ENCODE results near the gene SLC39A1. TPM values are rescaled to one million over a fixed set of nuclear protein-coding genes. Genes with fewer than 3 reads are reported as not detected.
"Not testable (repeated sequence)": the region's sequence is repeated elsewhere in the genome, so short reads cannot be mapped to it uniquely, and the experiment has no call there.

Gene SLC39A1
- total and polyA plus RNA-seq, 2 of the 4 experiments (the other 2 are of a cell fraction): 89.1 to 97.7 TPM

- TF ChIP-seq FOS (IDR thresholded peaks at IDR 0.05; ENCODE audit: low read depth, low read length): no peak
- no peak for TF ChIP-seq MXI1 (IDR thresholded peaks at IDR 0.05; ENCODE audit: borderline replicate concordance, low read depth, low read length)
Observed at GRCh38 chr1:153984123-153984894, 21.0 kb upstream of the SLC39A1 start (continued).

- H3K14ac ChIP-seq (replicated peaks; ENCODE audit: low read depth, low read length); H2BK15ac ChIP-seq (ENCODE audit: low read depth, low read length); H3K27me3 ChIP-seq (ENCODE audit: control insufficient read depth, insufficient read depth, low read length); H3K4me1 ChIP-seq (ENCODE audit: control insufficient read depth, insufficient read depth, low read length); H3K4me3 ChIP-seq (ENCODE audit: insufficient read depth, low read depth, low read length); H2BK120ac ChIP-seq (ENCODE audit: low read depth, low read length); H3K9me3 ChIP-seq (ENCODE audit: control insufficient read depth, insufficient read depth, low read length); H4K20me1 ChIP-seq (ENCODE audit: insufficient read depth, low read length); DNase-seq; H4K5ac ChIP-seq (ENCODE audit: low read depth, low read length); dilution Hi-C loops (cut with HindIII; ENCODE audit: low sequenced_read_pairs, unreplicated experiment); H2BK20ac ChIP-seq (ENCODE audit: low read depth, low read length); H3K4ac ChIP-seq (ENCODE audit: low read depth, low read length); H3K23ac ChIP-seq (ENCODE audit: low read depth, low read length); H2AK9ac ChIP-seq (replicated peaks; ENCODE audit: low read depth, low read length, poor library complexity); H2BK5ac ChIP-seq (ENCODE audit: low read depth, low read length, poor library complexity, severe bottlenecking); H3K9ac ChIP-seq (ENCODE audit: low read depth, low read length); POLR2A ChIA-PET (ENCODE audit: unreplicated experiment); in situ Hi-C loops (cut with MboI; ENCODE audit: low sequenced_read_pairs); H3K56ac ChIP-seq (ENCODE audit: extremely low read depth, insufficient read depth, low read length); H4K8ac ChIP-seq (ENCODE audit: low read depth in 2 of 2, low read length in 2 of 2); H4K91ac ChIP-seq (ENCODE audit: insufficient read depth, low read depth, low read length); ATAC-seq (ENCODE audit: low read depth); H3K27ac ChIP-seq (ENCODE audit: insufficient read depth, low read length); H2AFZ ChIP-seq (replicated peaks; ENCODE audit: low read length, poor library complexity); CTCF ChIA-PET; H2AK5ac ChIP-seq (ENCODE audit: low read depth, low read length); H3K4me2 ChIP-seq (ENCODE audit: low read depth, low read length); H3K18ac ChIP-seq (ENCODE audit: low read depth, low read length): not testable (repeated sequence)
- peaks cover 28 to 57% of the 10 kb centered on the region in 2 experiments for H3K79me1 ChIP-seq (ENCODE audit: low read depth in 1 of 2, low read length in 2 of 2)
- H3K36me3 ChIP-seq (ENCODE audit: control insufficient read depth, insufficient read depth, low read length): peaks cover 21% of the 10 kb centered on the region
- TSS peak; percentile 91 for BruUV-seq (replicated peaks)
- peaks cover 14% of the 10 kb centered on the region for H3K9me1 ChIP-seq (ENCODE audit: insufficient read depth, low read length)
- WGBS, 2 experiments (ENCODE audit: extremely low coverage in 2 of 2, insufficient read length in 1 of 2): no CpG with 5 or more reads among the region's 2 CpGs
- intact Hi-C loops (cut with micrococcal nuclease): loop anchor here (10.0 kb wide), 1 partner anchor 477 kb away; no protein-coding TSS in a partner anchor
Observed at GRCh38 chr1:153981735-153982134, 18.4 kb upstream of the SLC39A1 start.

- H2AFZ ChIP-seq (replicated peaks; ENCODE audit: low read length, poor library complexity); H3K9ac ChIP-seq (ENCODE audit: low read depth, low read length); BruUV-seq (replicated peaks); H4K91ac ChIP-seq (ENCODE audit: insufficient read depth, low read depth, low read length); H3K4me2 ChIP-seq (ENCODE audit: low read depth, low read length); H3K56ac ChIP-seq (ENCODE audit: extremely low read depth, insufficient read depth, low read length); H3K4me3 ChIP-seq (ENCODE audit: insufficient read depth, low read depth, low read length); H3K23ac ChIP-seq (ENCODE audit: low read depth, low read length); CTCF ChIA-PET; DNase-seq; POLR2A ChIA-PET (ENCODE audit: unreplicated experiment); H2BK120ac ChIP-seq (ENCODE audit: low read depth, low read length); H3K27ac ChIP-seq (ENCODE audit: insufficient read depth, low read length); intact Hi-C loops (cut with micrococcal nuclease); H4K20me1 ChIP-seq (ENCODE audit: insufficient read depth, low read length); H3K18ac ChIP-seq (ENCODE audit: low read depth, low read length); H2BK5ac ChIP-seq (ENCODE audit: low read depth, low read length, poor library complexity, severe bottlenecking); H2AK9ac ChIP-seq (replicated peaks; ENCODE audit: low read depth, low read length, poor library complexity); H3K14ac ChIP-seq (replicated peaks; ENCODE audit: low read depth, low read length); H3K4me1 ChIP-seq (ENCODE audit: control insufficient read depth, insufficient read depth, low read length); H3K4ac ChIP-seq (ENCODE audit: low read depth, low read length); H2BK20ac ChIP-seq (ENCODE audit: low read depth, low read length); H2AK5ac ChIP-seq (ENCODE audit: low read depth, low read length); H2BK15ac ChIP-seq (ENCODE audit: low read depth, low read length); H3K27me3 ChIP-seq (ENCODE audit: control insufficient read depth, insufficient read depth, low read length); ATAC-seq (ENCODE audit: low read depth); H4K8ac ChIP-seq (ENCODE audit: low read depth in 2 of 2, low read length in 2 of 2); H3K9me3 ChIP-seq (ENCODE audit: control insufficient read depth, insufficient read depth, low read length); dilution Hi-C loops (cut with HindIII; ENCODE audit: low sequenced_read_pairs, unreplicated experiment); H4K5ac ChIP-seq (ENCODE audit: low read depth, low read length): not testable (repeated sequence)
- peaks cover 15% of the 10 kb centered on the region; the same call in 1 of the 2 replicates for H3K9me1 ChIP-seq (ENCODE audit: insufficient read depth, low read length)
- peaks cover 25 to 53% of the 10 kb centered on the region in 2 experiments for H3K79me1 ChIP-seq (ENCODE audit: low read depth in 1 of 2, low read length in 2 of 2)
- peaks cover 34% of the 10 kb centered on the region for H3K36me3 ChIP-seq (ENCODE audit: control insufficient read depth, insufficient read depth, low read length)
- WGBS, 2 experiments (ENCODE audit: extremely low coverage in 2 of 2, insufficient read length in 1 of 2): 100% methylated on average over 1 of the region's 12 CpGs; no CpG with 5 or more reads in 1 of the 2 experiments
- in situ Hi-C loops (cut with MboI; ENCODE audit: low sequenced_read_pairs): loop anchor here (10.0 kb wide), 1 partner anchor 304 kb away; the partner anchor contains the start of genes ILF2 and NPR1
Observed at GRCh38 chr1:153979091-153979490, 15.8 kb upstream of the SLC39A1 start.
